ENCODE data around the gene PACRG.

DNA sequence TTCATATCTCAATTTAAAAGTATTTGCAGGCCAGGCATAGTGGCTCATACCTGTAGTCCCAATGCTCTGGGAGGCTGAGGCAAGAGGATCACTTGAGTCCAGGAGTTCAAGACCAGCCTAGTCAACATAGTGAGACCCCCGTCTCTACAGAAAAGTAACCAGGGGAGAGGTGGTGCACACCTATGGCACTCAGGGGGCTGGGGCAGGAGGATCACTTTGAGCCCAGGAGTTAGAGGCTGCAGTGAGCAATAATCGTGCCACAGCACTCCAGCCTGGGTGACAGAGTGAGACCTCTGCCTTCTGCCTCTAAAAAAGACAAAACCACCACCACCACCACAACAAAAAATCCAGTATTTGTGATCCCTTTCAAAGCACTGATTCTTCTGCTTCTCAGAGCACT lies 501.3 kb downstream of the PACRG start:
- TF ChIP-seq POLR2AphosphoS5 (IDR thresholded peaks at IDR 0.05; ENCODE audit: low read depth, low read length) (no peak), SIN3A (IDR thresholded peaks at IDR 0.05; ENCODE audit: borderline replicate concordance, low read depth, low read length) (no peak), YY1 (IDR thresholded peaks at IDR 0.05; ENCODE audit: low read depth) (no peak)
- TF ChIP-seq, protein P1, sequence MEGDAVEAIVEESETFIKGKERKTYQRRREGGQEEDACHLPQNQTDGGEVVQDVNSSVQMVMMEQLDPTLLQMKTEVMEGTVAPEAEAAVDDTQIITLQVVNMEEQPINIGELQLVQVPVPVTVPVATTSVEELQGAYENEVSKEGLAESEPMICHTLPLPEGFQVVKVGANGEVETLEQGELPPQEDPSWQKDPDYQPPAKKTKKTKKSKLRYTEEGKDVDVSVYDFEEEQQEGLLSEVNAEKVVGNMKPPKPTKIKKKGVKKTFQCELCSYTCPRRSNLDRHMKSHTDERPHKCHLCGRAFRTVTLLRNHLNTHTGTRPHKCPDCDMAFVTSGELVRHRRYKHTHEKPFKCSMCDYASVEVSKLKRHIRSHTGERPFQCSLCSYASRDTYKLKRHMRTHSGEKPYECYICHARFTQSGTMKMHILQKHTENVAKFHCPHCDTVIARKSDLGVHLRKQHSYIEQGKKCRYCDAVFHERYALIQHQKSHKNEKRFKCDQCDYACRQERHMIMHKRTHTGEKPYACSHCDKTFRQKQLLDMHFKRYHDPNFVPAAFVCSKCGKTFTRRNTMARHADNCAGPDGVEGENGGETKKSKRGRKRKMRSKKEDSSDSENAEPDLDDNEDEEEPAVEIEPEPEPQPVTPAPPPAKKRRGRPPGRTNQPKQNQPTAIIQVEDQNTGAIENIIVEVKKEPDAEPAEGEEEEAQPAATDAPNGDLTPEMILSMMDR (IDR thresholded peaks at IDR 0.05), result no peak
- TF ChIP-seq, protein P2, sequence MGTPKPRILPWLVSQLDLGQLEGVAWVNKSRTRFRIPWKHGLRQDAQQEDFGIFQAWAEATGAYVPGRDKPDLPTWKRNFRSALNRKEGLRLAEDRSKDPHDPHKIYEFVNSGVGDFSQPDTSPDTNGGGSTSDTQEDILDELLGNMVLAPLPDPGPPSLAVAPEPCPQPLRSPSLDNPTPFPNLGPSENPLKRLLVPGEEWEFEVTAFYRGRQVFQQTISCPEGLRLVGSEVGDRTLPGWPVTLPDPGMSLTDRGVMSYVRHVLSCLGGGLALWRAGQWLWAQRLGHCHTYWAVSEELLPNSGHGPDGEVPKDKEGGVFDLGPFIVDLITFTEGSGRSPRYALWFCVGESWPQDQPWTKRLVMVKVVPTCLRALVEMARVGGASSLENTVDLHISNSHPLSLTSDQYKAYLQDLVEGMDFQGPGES (IDR thresholded peaks at IDR 0.05; ENCODE audit: low read depth, low read length), result no peak
